Mucosa of rectum (tissue), 2 donors: ENCODE data around the gene ATXN1.
A peak's percentile ranks its signal among the peaks of the same experiment; 100 is the strongest.

Experiments used
- H3K27ac ChIP-seq, 2 donors: one replicate each; pipeline ENCODE4 v1.7.0; 2013; ENCODE audit warnings: inconsistent platforms in 2 of 2, low read depth in 2 of 2, low read length in 2 of 2
- H3K27me3 ChIP-seq, 2 donors: one replicate each; pipeline ENCODE4 v1.7.0; 2013; ENCODE audit warnings: low read length in 2 of 2; ENCODE audit not compliant: control insufficient read depth in 2 of 2, insufficient read depth in 2 of 2
- H3K36me3 ChIP-seq, 2 donors: one replicate each; pipeline ENCODE4 v1.7.0; 2013; ENCODE audit warnings: low read length in 2 of 2; ENCODE audit not compliant: control insufficient read depth in 2 of 2, insufficient read depth in 2 of 2
- H3K4me1 ChIP-seq, 2 donors: one replicate each; pipeline ENCODE4 v1.7.0; 2013; ENCODE audit warnings: low read length in 2 of 2, mild to moderate bottlenecking in 1 of 2; ENCODE audit not compliant: control insufficient read depth in 2 of 2, insufficient read depth in 2 of 2
- H3K4me3 ChIP-seq, 2 donors: one replicate each; pipeline ENCODE4 v1.7.0; 2013; ENCODE audit warnings: low read length in 2 of 2
- H3K9ac ChIP-seq, 2 donors: one replicate each; pipeline ENCODE4 v1.7.0; 2013; ENCODE audit warnings: low read length in 2 of 2, low read depth in 1 of 2, mild to moderate bottlenecking in 1 of 2
- H3K9me3 ChIP-seq, 2 donors: one replicate each; pipeline ENCODE4 v1.7.0; 2013; ENCODE audit warnings: low read length in 2 of 2; ENCODE audit not compliant: control insufficient read depth in 2 of 2
- donor health status: healthy.
- donor health status: Normal muscosa, but diverticular disease.

Gene ATXN1

DNA sequence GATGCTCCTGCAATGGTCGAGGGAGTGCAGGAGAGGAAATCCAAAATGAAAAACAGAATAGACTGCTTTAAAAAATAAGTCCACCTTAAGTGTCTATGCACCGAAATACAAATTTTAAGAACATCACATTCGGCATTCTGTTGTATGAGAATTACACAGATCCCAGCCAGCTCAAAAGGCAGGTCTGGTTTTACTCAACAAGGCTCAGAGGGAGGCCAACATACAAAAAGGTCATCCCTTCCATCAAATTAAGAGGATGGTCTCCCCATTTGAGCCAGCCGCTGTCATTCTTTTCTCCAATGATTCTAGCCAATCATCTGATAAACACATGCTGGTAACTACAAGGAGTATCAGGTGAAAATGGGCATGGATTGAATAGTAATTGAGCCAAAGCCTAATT is 7.9 kb downstream of the ATXN1 start:
- Histone ChIP-seq H3K4me3 (no peak overlapping the region), H3K4me1 (peaks cover 34 to 45% of the 10 kb centered on the region in 2 donors), H3K9ac (no peak overlapping the region), H3K36me3 (peaks cover 5 to 7% of the 10 kb centered on the region in 2 donors), H3K27me3 (no peaks in the 10 kb centered on the region), H3K27ac (no peak overlapping the region), H3K9me3 (no peaks in the 10 kb centered on the region)

DNA sequence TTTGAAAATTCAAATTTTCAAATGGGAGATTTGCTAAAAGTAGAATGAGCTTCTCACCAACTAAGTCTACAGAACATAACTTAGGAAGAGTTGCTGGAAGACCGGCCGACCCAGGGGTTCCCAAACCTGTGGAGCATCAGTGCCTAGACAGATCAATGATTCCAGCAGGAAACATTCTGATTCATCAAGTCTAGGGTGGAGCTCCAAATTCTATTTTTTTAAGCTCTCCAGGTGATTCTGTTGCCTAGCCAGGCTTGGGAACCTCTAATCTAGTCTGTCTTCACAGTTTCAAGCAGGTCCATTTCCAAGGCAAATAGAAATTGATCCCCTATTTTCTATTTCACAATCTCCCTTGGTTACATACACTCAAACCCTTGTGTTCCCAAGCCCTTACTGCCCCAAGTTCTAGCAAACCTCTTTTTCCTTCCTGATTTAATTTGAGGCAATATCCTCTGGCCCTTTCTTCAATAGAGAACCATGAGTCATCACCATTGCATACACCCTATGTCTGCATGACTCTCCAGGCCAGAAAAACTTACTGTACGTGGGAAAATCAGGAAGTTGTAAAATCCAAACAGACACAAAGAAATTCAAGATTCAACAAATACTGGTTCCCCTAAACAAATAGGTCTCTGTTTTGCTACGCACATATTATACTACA is 8.9 kb downstream of the ATXN1 start:
- peak overlapping the region; percentile 83 to 87 for H3K27ac ChIP-seq
- H3K4me3 ChIP-seq = peak overlapping the region in 1 of 2 donors; percentile 41
- H3K4me1 ChIP-seq = peaks cover 37 to 55% of the 10 kb centered on the region in 2 donors
- no peaks in the 10 kb centered on the region for H3K27me3 ChIP-seq
- peaks cover 5 to 10% of the 10 kb centered on the region in 2 donors for H3K36me3 ChIP-seq
- H3K9ac ChIP-seq = peak overlapping the region in 1 of 2 donors; percentile 36
- no peaks in the 10 kb centered on the region for H3K9me3 ChIP-seq

DNA sequence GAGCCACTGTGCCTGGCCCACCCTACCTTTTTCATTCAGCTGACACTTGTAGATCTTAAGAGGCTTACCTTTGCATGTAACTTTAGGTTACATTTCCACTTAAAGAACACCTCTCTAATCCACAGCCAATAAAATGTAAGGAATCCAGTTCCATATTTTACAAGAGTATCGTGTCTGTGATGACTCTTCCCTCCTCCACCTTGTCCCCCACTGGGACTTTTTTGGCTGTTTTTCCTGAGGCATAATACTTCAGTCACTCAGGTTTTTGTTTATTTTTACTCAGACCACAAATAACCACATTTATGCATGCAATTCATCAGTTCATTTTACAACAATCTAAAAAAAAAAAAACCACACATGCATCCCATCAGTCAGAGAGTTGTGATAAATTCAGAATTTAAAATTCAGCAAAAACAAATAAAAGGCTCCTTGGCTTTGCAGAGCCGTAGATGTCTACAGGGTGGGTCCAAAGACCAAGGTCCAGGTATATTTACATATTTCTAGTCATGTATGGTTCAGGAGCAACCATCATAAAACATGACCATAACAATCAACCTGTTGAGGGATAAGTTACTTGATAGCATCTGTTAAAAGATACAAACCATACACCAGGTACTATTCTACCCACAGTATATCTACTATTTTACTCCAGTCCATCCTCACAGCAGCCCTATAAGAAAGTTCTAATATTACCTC is 9.9 kb downstream of the ATXN1 start:
- H3K4me1 ChIP-seq = peaks cover 37 to 57% of the 10 kb centered on the region in 2 donors
- H3K36me3 ChIP-seq = peaks cover 5 to 10% of the 10 kb centered on the region in 2 donors
- peak overlapping the region; percentile 83 to 87 for H3K27ac ChIP-seq

DNA sequence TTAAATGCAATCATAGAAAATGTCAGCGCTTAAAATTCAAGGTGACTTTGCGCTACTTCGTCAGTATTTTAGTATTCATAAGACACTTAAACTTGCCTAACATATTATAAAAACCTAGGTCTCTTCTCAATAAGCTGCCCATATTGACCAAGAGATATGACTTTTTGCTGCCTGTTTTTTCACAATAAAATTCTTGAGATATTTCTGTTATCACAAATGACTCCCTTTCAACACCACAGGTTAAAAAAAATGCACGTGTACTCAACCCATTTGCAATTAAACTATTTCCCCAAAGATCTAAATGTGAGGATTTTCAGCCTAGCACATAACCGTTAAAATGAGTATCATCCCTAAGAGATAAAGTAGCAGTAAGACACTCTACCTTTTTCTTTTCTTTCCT is 10.7 kb downstream of the ATXN1 start:
- Histone ChIP-seq H3K27me3 (no peaks in the 10 kb centered on the region), H3K9ac (no peak overlapping the region), H3K27ac (no peak overlapping the region), H3K4me3 (no peak overlapping the region), H3K9me3 (no peaks in the 10 kb centered on the region), H3K36me3 (peaks cover 5 to 10% of the 10 kb centered on the region in 2 donors), H3K4me1 (peaks cover 37 to 55% of the 10 kb centered on the region in 2 donors)

More for the DNA sequence above, 9.9 kb downstream of the ATXN1 start:
- Histone ChIP-seq H3K4me3 (no peak overlapping the region), H3K9ac (no peak overlapping the region), H3K27me3 (no peaks in the 10 kb centered on the region), H3K9me3 (no peaks in the 10 kb centered on the region)

DNA sequence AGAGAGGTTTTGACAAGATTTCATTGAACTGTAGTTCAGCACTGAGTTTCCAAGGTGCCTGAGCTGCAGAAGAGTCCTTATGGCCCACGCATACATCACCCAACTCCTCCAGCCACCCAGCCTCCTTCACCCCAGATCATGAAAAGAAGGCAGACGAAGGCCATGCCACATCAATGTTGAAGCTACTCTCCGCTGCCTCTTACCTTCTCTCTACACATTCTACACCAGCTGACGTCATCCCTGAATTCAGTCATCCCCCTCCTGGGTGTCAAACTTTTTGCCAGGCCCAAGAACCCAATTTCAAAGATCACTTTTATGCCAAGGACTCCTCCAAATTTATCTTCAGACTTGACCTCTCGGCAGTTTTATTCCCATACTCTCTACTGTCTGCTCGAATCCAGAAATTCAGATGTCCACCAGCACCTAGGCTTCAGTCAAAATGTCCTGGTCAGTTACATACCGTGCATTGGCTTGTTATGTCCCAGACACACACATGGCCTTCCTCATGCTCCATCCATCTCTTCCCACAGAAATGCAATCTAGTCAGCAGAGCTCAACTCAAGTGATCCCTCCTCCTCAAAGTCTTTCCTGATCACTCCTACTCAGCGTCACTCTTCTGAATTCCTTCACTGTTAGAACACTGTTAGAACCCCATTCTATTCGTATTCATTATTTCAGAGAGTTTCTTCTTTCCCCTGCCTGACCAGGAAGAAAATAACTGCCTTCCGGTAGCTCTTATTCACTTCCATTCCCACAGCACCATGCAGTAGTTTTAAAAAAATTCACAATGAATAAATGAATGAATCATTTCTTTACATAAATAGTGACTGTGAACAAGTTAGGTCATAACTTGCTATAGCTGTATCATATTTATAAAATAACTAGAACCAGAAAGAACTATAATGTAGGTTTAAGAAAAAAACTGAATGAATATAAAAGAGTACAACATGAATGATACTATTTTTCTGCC is 11.5 kb downstream of the ATXN1 start:
- peaks cover 5 to 10% of the 10 kb centered on the region in 2 donors for H3K36me3 ChIP-seq
- no peaks in the 10 kb centered on the region for H3K9me3 ChIP-seq
- no peaks in the 10 kb centered on the region for H3K27me3 ChIP-seq
- no peak overlapping the region for H3K9ac ChIP-seq
- H3K27ac ChIP-seq = no peak overlapping the region
- no peak overlapping the region for H3K4me3 ChIP-seq
- H3K4me1 ChIP-seq = peaks cover 31 to 47% of the 10 kb centered on the region in 2 donors

DNA sequence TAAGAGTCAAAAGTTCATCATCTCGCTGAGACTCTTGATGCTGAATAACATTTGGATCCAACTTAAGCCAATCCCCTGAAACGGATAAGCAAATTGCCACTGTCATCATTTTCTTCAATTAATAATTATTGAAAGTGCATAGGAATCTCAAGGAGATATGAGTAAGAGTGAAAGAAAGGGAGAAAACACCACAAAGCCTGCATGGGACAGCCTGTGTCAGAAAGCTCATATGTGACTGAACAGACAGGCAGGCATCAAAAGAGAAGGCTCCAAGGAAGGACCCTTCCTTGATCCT is 13.3 kb downstream of the ATXN1 start:
- no peak overlapping the region for H3K9ac ChIP-seq
- peak overlapping the region; percentile 46 to 64 for H3K27ac ChIP-seq
- no peak overlapping the region for H3K4me3 ChIP-seq
- H3K36me3 ChIP-seq = peaks cover 5 to 10% of the 10 kb centered on the region in 2 donors
- no peaks in the 10 kb centered on the region for H3K9me3 ChIP-seq
- H3K27me3 ChIP-seq = no peaks in the 10 kb centered on the region
- H3K4me1 ChIP-seq = peaks cover 23 to 35% of the 10 kb centered on the region in 2 donors

DNA sequence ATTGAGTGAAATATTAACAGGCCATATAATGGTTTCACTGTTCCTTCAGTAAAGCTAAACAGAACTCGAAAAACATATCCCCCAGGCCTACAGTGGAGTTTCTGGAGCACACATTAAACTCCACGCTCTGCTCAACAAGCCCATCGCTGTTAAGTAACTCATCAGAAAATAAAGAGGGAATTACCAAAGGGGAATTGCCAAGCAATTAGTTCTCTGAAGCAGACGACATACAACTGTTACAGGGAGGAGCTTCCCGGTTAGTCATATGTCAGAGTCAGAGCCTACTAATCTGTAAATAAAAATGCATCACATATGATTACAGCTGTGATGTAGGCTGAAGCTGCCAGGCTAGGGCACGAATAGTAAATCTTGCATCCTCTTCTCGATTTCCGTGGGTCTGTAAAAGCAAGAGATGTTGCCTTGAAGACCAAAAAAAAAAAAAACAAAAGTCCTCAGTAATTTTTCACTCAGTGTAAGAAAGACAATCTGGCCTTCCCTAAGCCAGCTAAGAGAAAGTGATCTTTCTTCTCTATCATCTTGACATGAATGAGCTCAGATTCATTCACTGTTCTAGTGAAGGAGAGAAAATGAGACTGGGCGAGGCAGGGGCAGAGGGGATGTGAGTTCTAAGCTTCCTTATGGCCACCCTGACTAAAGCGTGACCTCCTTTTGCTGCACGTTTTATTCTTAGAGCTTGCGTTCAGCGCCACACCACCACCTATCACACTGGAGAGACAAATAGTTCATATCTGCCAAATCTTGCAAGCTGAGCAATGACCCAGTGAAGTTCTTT is 13.8 kb downstream of the ATXN1 start:
- Histone ChIP-seq H3K27ac (peak overlapping the region; percentile 46 to 64), H3K4me1 (peaks cover 19 to 32% of the 10 kb centered on the region in 2 donors), H3K9ac (peak overlapping the region in 1 of 2 donors; percentile 9), H3K4me3 (no peak overlapping the region), H3K27me3 (no peaks in the 10 kb centered on the region), H3K36me3 (peaks cover 5 to 10% of the 10 kb centered on the region in 2 donors), H3K9me3 (no peaks in the 10 kb centered on the region)

DNA sequence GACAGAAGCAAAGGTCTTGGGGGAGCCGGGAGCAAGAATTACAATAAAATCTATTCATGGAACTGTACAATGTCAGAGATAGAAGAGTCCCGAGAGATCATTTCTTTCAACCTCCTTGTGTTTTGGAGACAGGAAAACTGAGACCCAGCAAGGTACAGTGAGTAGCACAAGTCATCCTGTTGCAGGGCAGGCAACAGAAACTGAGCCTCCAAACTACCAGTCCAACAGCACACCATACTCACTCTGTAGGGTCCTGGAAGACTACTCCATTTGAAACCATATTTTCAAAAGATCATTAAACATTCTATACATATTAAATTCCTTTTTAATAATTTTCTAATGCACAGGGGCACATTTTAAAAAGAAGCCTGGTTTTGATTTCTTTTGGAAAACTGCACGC is 14.4 kb downstream of the ATXN1 start:
- no peak overlapping the region for H3K9ac ChIP-seq
- peaks cover 5 to 10% of the 10 kb centered on the region in 2 donors for H3K36me3 ChIP-seq
- H3K27ac ChIP-seq = peak overlapping the region in 1 of 2 donors; percentile 64
- peaks cover 13 to 31% of the 10 kb centered on the region in 2 donors for H3K4me1 ChIP-seq
- no peaks in the 10 kb centered on the region for H3K27me3 ChIP-seq
- H3K4me3 ChIP-seq = no peak overlapping the region
- no peaks in the 10 kb centered on the region for H3K9me3 ChIP-seq

DNA sequence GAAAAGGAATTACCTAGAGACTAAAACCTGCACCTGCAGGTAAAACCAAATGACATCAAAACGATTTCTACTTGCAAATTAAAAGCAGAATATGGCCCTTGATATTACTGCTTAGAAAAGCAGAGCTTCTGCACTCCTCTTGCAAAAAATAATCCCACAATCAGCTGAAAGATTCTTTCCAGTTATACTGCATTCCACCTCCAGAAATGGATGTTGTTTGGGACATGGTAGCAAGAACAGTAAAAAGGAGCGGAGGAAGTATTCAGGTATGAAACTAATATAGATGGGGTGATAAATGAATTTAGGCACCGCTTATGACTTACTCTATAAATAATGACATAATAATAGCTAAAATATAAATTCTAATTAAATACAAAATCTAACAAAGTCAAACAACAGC is 14.9 kb downstream of the ATXN1 start:
- H3K27me3 ChIP-seq = no peaks in the 10 kb centered on the region
- H3K27ac ChIP-seq = no peak overlapping the region
- peaks cover 12 to 31% of the 10 kb centered on the region in 2 donors for H3K4me1 ChIP-seq
- H3K4me3 ChIP-seq = no peak overlapping the region
- H3K9me3 ChIP-seq = no peaks in the 10 kb centered on the region
- H3K9ac ChIP-seq = no peak overlapping the region
- H3K36me3 ChIP-seq = peaks cover 5 to 10% of the 10 kb centered on the region in 2 donors
